GM13977 (cell line): ENCODE data around the gene F8.
"Not testable (repeated sequence)": the region's sequence is repeated elsewhere in the genome, so short reads cannot be mapped to it uniquely, and the experiment has no call there.

Source experiments
- DNase-seq: peaks from one replicate; pipeline ENCODE4 v3.0.0; 2012; ENCODE audit warnings: low spot score
- CTCF ChIP-seq: IDR thresholded peaks from 2 replicates; pipeline ENCODE4 v1.5.1; 2012; ENCODE audit warnings: mild to moderate bottlenecking, control low read depth; ENCODE audit not compliant: insufficient read depth; ENCODE audit errors: extremely low read depth, missing control alignments
- in situ Hi-C: fragments of 300-500 bp; cut with MboI; formaldehyde crosslinking; loops from one replicate; pipeline ENCODE4 v1.12.0; 2022; ENCODE audit warnings: low sequenced_read_pairs, low pct_unique_long_range_greater_than_20kb, mixed read lengths, inconsistent platforms; ENCODE audit not compliant: unreplicated experiment

The F8 gene

GRCh38 chrX:154824638-154825037, 197.9 kb downstream of the F8 start:
- no peak for TF ChIP-seq CTCF
- in situ Hi-C loops = loop anchor here (25.0 kb wide), 1 partner anchor 237 kb away; the partner anchor contains the start of gene CTAG1A
- no peak for DNase-seq

- DNase-seq = no peak
- in situ Hi-C loops = no loop called here
- TF ChIP-seq CTCF = no peak
Observed at GRCh38 chrX:154822029-154822428, 200.5 kb downstream of the F8 start.

GRCh38 chrX:154821523-154821922, 201.0 kb downstream of the F8 start:
- TF ChIP-seq CTCF = no peak
- in situ Hi-C loops = no loop called here

GRCh38 chrX:154819771-154820341, 202.7 kb downstream of the F8 start:
- no peak for DNase-seq
- TF ChIP-seq CTCF = no peak
- in situ Hi-C loops = no loop called here

More at GRCh38 chrX:154821523-154821922, 201.0 kb downstream of the F8 start:
- DNase-seq = no peak

GRCh38 chrX:154818916-154819770, 203.4 kb downstream of the F8 start:
- no peak for DNase-seq
- TF ChIP-seq CTCF = no peak
- in situ Hi-C loops = no loop called here

- DNase-seq, in situ Hi-C loops: not testable (repeated sequence)
Observed at GRCh38 chrX:154817048-154817618, 205.4 kb downstream of the F8 start.

- in situ Hi-C loops, DNase-seq: not testable (repeated sequence)
Observed at GRCh38 chrX:154816326-154816898, 206.1 kb downstream of the F8 start.
